OCI-LY1 (cell line): ENCODE measurements around the gene TCN2.

Experiments
- H2AFZ ChIP-seq: fragments of 200-600 bp; sonication (generic), shearing (Covaris generic); 2 replicates; pipeline ENCODE4 v1.6.0; 2014; ENCODE audit warnings: antibody characterized with exemption, mild to moderate bottlenecking, low read length
- H3F3A ChIP-seq: fragments of 200-600 bp; sonication (generic), shearing (Covaris generic); 2 replicates; pipeline ENCODE4 v1.6.0; 2014; ENCODE audit warnings: mild to moderate bottlenecking, antibody characterized with exemption, low read length, moderate library complexity; ENCODE audit not compliant: insufficient read depth
- H3K27ac ChIP-seq: fragments of 200-600 bp; sonication (generic); 2 replicates; pipeline ENCODE4 v1.5.1; 2014; ENCODE audit warnings: low read length, mixed run types, mild to moderate bottlenecking, low read depth; ENCODE audit not compliant: poor library complexity, severe bottlenecking
- H3K27me3 ChIP-seq: fragments of 200-600 bp; sonication (generic); 2 replicates; pipeline ENCODE4 v1.6.0; 2014; ENCODE audit warnings: antibody characterized with exemption, mild to moderate bottlenecking, low read length, moderate library complexity; ENCODE audit not compliant: insufficient read depth
- H3K36me3 ChIP-seq: fragments of 200-600 bp; sonication (generic); 2 replicates; pipeline ENCODE4 v1.6.1; 2014; ENCODE audit warnings: mild to moderate bottlenecking, antibody characterized with exemption, low read length, moderate library complexity, mixed read lengths; ENCODE audit not compliant: insufficient read depth
- H3K4me1 ChIP-seq: fragments of 200-600 bp; sonication (generic); 2 replicates; pipeline ENCODE4 v1.5.1; 2014; ENCODE audit warnings: mild to moderate bottlenecking, low read length, moderate library complexity; ENCODE audit not compliant: insufficient read depth, severe bottlenecking
- H3K4me2 ChIP-seq: fragments of 200-600 bp; sonication (generic), shearing (Covaris generic); 2 replicates; pipeline ENCODE4 v1.6.1; 2014; ENCODE audit warnings: low read length
- H3K4me3 ChIP-seq: fragments of 200-600 bp; sonication (generic); 2 replicates; pipeline ENCODE4 v1.5.1; 2014; ENCODE audit warnings: low read length, low read depth, mild to moderate bottlenecking, mixed read lengths; ENCODE audit not compliant: poor library complexity, severe bottlenecking
- H3K79me2 ChIP-seq: fragments of 200-600 bp; shearing (Covaris generic); 2 replicates; pipeline ENCODE4 v1.6.1; 2016; ENCODE audit warnings: mixed run types, low read length, mixed read lengths; ENCODE audit not compliant: insufficient read depth
- H3K9ac ChIP-seq: fragments of 200-600 bp; sonication (generic), shearing (Covaris generic); 2 replicates; pipeline ENCODE4 v1.6.1; 2014; ENCODE audit warnings: mild to moderate bottlenecking, low read length, mixed read lengths
- H3K9me2 ChIP-seq: fragments of 200-600 bp; sonication (generic), shearing (Covaris generic); 2 replicates; pipeline ENCODE4 v1.6.1; 2014; ENCODE audit warnings: low read depth, mild to moderate bottlenecking, low read length, mixed read lengths
- H3K9me3 ChIP-seq: fragments of 200-600 bp; shearing (Covaris generic); 2 replicates; pipeline ENCODE4 v1.6.1; 2014; ENCODE audit warnings: low read length, mixed read lengths
- H4K20me1 ChIP-seq: fragments of 200-600 bp; sonication (generic), shearing (Covaris generic); 2 replicates; pipeline ENCODE4 v1.6.0; 2016; ENCODE audit warnings: mild to moderate bottlenecking, low read length; ENCODE audit not compliant: insufficient read depth
- CTCF ChIP-seq: fragments of 200-600 bp; sonication (generic), shearing (Covaris generic); IDR thresholded peaks from 2 replicates; pipeline ENCODE4 v1.5.1; 2017; ENCODE audit warnings: mild to moderate bottlenecking, antibody characterized with exemption, low read length, moderate library complexity, mixed read lengths
- EZH2 ChIP-seq: fragments of 200-600 bp; sonication (generic), shearing (Covaris generic); IDR thresholded peaks from 2 replicates; pipeline ENCODE4 v1.8.0; 2017; ENCODE audit warnings: borderline replicate concordance, mixed run types, mild to moderate bottlenecking, antibody characterized with exemption, low read length, moderate library complexity, mixed read lengths

TCN2 gene

GRCh38 chr22:30646518-30647160, 39.7 kb downstream of the TCN2 start:
- no peaks in the 10 kb centered on the region for H3K36me3 ChIP-seq
- H3K9ac ChIP-seq, result no peak overlapping the region
- H2AFZ ChIP-seq, result no peak overlapping the region
- H3K27ac ChIP-seq, result no peak overlapping the region
- no peaks in the 10 kb centered on the region for H3K9me2 ChIP-seq
- no peaks in the 10 kb centered on the region for H3K4me1 ChIP-seq
- TF ChIP-seq CTCF (no peak), EZH2 (no peak)
- no peaks in the 10 kb centered on the region for H4K20me1 ChIP-seq
- no peak overlapping the region for H3K4me3 ChIP-seq
- H3K79me2 ChIP-seq, result no peaks in the 10 kb centered on the region
- 0 out of 2 replicates have a peak, but pooled peaks cover 8% of the 10 kb centered on the region for H3K27me3 ChIP-seq
- H3F3A ChIP-seq, result no peaks in the 10 kb centered on the region
- H3K4me2 ChIP-seq, result no peak overlapping the region
- H3K9me3 ChIP-seq, result no peaks in the 10 kb centered on the region

DNA sequence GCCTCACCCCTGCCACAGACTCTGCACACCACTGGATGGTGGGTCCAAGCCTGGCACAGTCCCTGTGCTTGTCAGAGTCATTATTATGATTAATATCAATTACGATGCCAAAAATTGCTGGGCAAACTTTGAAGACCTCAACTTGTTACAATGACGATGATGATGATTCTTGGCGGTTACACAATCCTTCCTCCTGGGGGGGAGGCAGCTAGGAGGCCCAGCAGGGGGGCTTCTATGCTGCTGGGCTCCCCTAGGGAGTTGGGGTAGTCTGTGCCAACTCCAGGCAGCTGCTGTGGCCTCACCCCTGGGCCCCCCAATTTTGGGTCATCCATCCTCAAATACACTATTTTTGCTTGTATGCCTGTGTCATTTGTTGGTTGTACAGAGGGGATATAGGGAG, 40.6 kb downstream of the TCN2 start:
- H3K4me3 ChIP-seq, result no peak overlapping the region
- no peaks in the 10 kb centered on the region for H4K20me1 ChIP-seq
- no peaks in the 10 kb centered on the region for H3K79me2 ChIP-seq
- no peak overlapping the region for H2AFZ ChIP-seq
- no peaks in the 10 kb centered on the region for H3K9me2 ChIP-seq
- no peak overlapping the region for H3K27ac ChIP-seq
- no peak overlapping the region for H3K9ac ChIP-seq
- no peaks in the 10 kb centered on the region for H3K9me3 ChIP-seq
- no peaks in the 10 kb centered on the region for H3K36me3 ChIP-seq
- H3K4me2 ChIP-seq, result no peak overlapping the region
- no peaks in the 10 kb centered on the region for H3F3A ChIP-seq
- H3K27me3 ChIP-seq, result 0 out of 2 replicates have a peak, but pooled peaks cover 8% of the 10 kb centered on the region
- no peaks in the 10 kb centered on the region for H3K4me1 ChIP-seq
- TF ChIP-seq CTCF (no peak), EZH2 (no peak)

GRCh38 chr22:30648825-30649224, 41.9 kb downstream of the TCN2 start:
- 0 out of 2 replicates have a peak, but pooled peaks cover 5% of the 10 kb centered on the region for H3K27me3 ChIP-seq
- no peaks in the 10 kb centered on the region for H3K9me3 ChIP-seq
- no peaks in the 10 kb centered on the region for H3K36me3 ChIP-seq
- no peaks in the 10 kb centered on the region for H3K4me1 ChIP-seq
- H4K20me1 ChIP-seq, result no peaks in the 10 kb centered on the region
- H3K4me2 ChIP-seq, result no peak overlapping the region
- no peak overlapping the region for H2AFZ ChIP-seq
- no peaks in the 10 kb centered on the region for H3K9me2 ChIP-seq
- H3K79me2 ChIP-seq, result no peaks in the 10 kb centered on the region
- no peak overlapping the region for H3K4me3 ChIP-seq
- H3F3A ChIP-seq, result no peaks in the 10 kb centered on the region
- H3K9ac ChIP-seq, result no peak overlapping the region
- no peak for TF ChIP-seq EZH2
- TF ChIP-seq CTCF, result no peak
- no peak overlapping the region for H3K27ac ChIP-seq
